Sigmoid colon (tissue), 4 donors: ENCODE data around the gene INPP5F.

Experiments used
- EP300 ChIP-seq, 4 donors: sonication (generic); formaldehyde crosslinking; IDR thresholded peaks; one replicate each; pipeline ENCODE4 v1.6.1; 2017; ENCODE audit warnings: antibody characterized with exemption in 4 of 4
- POLR2A ChIP-seq, 2 donors: fragments of 450-650 bp; IDR thresholded peaks; one replicate each; pipeline ENCODE4 v1.6.1; 2016; ENCODE audit warnings: antibody characterized with exemption in 2 of 2, mild to moderate bottlenecking in 2 of 2, moderate library complexity in 2 of 2
- POLR2AphosphoS5 ChIP-seq, 4 donors: sonication (generic); formaldehyde crosslinking; IDR thresholded peaks; one replicate each; pipeline ENCODE4 v1.6.1; 2017; ENCODE audit warnings: antibody characterized with exemption in 4 of 4
- TF ChIP-seq, protein P1 (sequence below), 4 experiments: fragments of 450-650 bp in 3 of 4; fragments of 200-600 bp in 1 of 4; IDR thresholded peaks; one replicate each; pipeline ENCODE4 v1.5.1; 2016 to 2019; ENCODE audit warnings: antibody characterized with exemption in 4 of 4, mild to moderate bottlenecking in 3 of 4, moderate library complexity in 2 of 4

DNA sequence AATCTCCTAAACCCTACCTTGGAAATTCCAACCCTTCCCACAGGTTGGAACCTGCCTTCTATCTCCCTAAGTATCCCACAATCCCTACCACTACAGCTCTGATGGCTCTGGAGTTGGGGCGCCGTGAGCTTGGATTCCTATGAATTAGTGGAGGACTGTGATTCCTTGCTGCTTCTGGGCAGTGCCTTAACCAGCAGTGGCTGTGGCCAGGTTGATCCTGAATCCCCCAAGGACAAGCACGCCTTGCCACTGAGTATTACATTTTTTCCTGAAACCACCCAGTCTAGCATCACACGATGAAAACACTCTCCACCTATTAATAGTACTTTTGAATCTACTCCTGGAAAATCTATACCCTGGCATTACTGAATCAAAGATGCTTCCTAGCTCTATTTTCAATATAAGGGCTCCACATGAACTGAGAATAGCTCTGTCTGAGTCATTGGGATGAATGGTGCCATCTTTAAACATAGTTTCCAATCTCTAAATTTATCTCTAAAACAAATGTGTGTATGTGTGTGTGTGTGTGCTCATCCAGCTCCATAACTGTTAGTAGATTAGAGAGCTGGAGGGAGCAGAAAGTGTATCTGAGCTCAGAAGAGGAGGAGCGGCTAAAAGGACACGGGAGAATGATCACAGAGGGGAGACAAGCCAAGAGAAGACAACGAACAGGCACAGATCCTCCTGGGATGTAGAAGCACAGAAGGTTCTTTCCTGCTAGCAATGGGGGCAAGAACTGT lies 11.9 kb upstream of the INPP5F start:
- TF ChIP-seq, protein P1, sequence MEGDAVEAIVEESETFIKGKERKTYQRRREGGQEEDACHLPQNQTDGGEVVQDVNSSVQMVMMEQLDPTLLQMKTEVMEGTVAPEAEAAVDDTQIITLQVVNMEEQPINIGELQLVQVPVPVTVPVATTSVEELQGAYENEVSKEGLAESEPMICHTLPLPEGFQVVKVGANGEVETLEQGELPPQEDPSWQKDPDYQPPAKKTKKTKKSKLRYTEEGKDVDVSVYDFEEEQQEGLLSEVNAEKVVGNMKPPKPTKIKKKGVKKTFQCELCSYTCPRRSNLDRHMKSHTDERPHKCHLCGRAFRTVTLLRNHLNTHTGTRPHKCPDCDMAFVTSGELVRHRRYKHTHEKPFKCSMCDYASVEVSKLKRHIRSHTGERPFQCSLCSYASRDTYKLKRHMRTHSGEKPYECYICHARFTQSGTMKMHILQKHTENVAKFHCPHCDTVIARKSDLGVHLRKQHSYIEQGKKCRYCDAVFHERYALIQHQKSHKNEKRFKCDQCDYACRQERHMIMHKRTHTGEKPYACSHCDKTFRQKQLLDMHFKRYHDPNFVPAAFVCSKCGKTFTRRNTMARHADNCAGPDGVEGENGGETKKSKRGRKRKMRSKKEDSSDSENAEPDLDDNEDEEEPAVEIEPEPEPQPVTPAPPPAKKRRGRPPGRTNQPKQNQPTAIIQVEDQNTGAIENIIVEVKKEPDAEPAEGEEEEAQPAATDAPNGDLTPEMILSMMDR (IDR thresholded peaks at IDR 0.05), result no peak
- no peak for TF ChIP-seq POLR2AphosphoS5 (IDR thresholded peaks at IDR 0.05)
- TF ChIP-seq POLR2A (IDR thresholded peaks at IDR 0.05), result no peak
- no peak for TF ChIP-seq EP300 (IDR thresholded peaks at IDR 0.05)
